ENCODE results near the gene C2CD4B.

C2CD4B gene

GRCh38 chr15:62165104-62165792 lies at the start of gene C2CD4B:
Gene C2CD4B, minus strand, starts transcription at chr15:62165285. Its CDS starts 301 bp downstream, at chr15:62164984.
- no peak for DNase-seq

GRCh38 chr15:62212741-62213140 lies 47.7 kb upstream of the C2CD4B start:
- DNase-seq = no peak

- no peak for DNase-seq
These were observed 46.3 kb upstream of the C2CD4B start for GRCh38 chr15:62211348-62211747.

- DNase-seq = no peak
These were observed 44.7 kb upstream of the C2CD4B start for GRCh38 chr15:62209821-62210220.

GRCh38 chr15:62209322-62209721 lies 44.2 kb upstream of the C2CD4B start:
- no peak for DNase-seq

- DNase-seq = no peak
These were observed 43.8 kb upstream of the C2CD4B start for GRCh38 chr15:62208884-62209283.

- no peak for DNase-seq
These were observed 43.3 kb upstream of the C2CD4B start for GRCh38 chr15:62208367-62208766.

GRCh38 chr15:62190675-62191074 lies 25.6 kb upstream of the C2CD4B start:
- no peak for DNase-seq

- DNase-seq = no peak
These were observed 25.2 kb upstream of the C2CD4B start for GRCh38 chr15:62190274-62190673.

GRCh38 chr15:62188744-62189143 lies 23.7 kb upstream of the C2CD4B start:
- no peak for DNase-seq

- no peak for DNase-seq
These were observed 22.8 kb upstream of the C2CD4B start for GRCh38 chr15:62187910-62188309.

- DNase-seq = no peak
These were observed 22.3 kb upstream of the C2CD4B start for GRCh38 chr15:62187425-62187824.

- no peak for DNase-seq
These were observed 21.5 kb upstream of the C2CD4B start for GRCh38 chr15:62186578-62186977.

- no peak for DNase-seq
These were observed 18.0 kb upstream of the C2CD4B start for GRCh38 chr15:62183130-62183529.

- DNase-seq = no peak
These were observed 8.1 kb upstream of the C2CD4B start for GRCh38 chr15:62173215-62173614.

GRCh38 chr15:62171882-62172281 lies 6.8 kb upstream of the C2CD4B start:
- DNase-seq = no peak

- no peak for DNase-seq
These were observed 799 bp upstream of the C2CD4B start for GRCh38 chr15:62165793-62166375.

- no peak for DNase-seq
These were observed 535 bp downstream of the C2CD4B start for GRCh38 chr15:62164396-62165103.

GRCh38 chr15:62164014-62164395 lies 1.1 kb downstream of the C2CD4B start:
- DNase-seq = no peak

- DNase-seq = no peak
These were observed 1.6 kb downstream of the C2CD4B start for GRCh38 chr15:62163397-62164013.

- DNase-seq = no peak
These were observed 11.9 kb downstream of the C2CD4B start for GRCh38 chr15:62153228-62153627.

GRCh38 chr15:62150445-62150844 lies 14.6 kb downstream of the C2CD4B start:
- DNase-seq = no peak

GRCh38 chr15:62149729-62150128 lies 15.4 kb downstream of the C2CD4B start:
- no peak for DNase-seq

GRCh38 chr15:62147551-62147950 lies 17.5 kb downstream of the C2CD4B start:
- DNase-seq = no peak
